WERI-Rb-1 (cell line): ENCODE results near the gene RASSF7.
A peak's percentile ranks its signal among the peaks of the same experiment; 100 is the strongest.
"Not testable (repeated sequence)": the region's sequence is repeated elsewhere in the genome, so short reads cannot be mapped to it uniquely, and the experiment has no call there.

Source experiments
- DNase-seq: peaks from one replicate; pipeline ENCODE4 v3.0.0-alpha.2; 2020
- H3K27ac ChIP-seq: fragments of 250-450 bp; sonication (Bioruptor Pico); 2 replicates; pipeline ENCODE4 v1.5.1; 2020; ENCODE audit warnings: mild to moderate bottlenecking, moderate library complexity
- H3K27me3 ChIP-seq: fragments of 250-450 bp; sonication (Bioruptor Pico); 2 replicates; pipeline ENCODE4 v1.5.1; 2021; ENCODE audit warnings: mild to moderate bottlenecking, low read depth, moderate library complexity; ENCODE audit not compliant: insufficient read depth, severe bottlenecking
- H3K36me3 ChIP-seq: fragments of 250-450 bp; sonication (Bioruptor Pico); 2 replicates; pipeline ENCODE4 v1.5.1; 2020; ENCODE audit warnings: mild to moderate bottlenecking, moderate library complexity
- H3K4me3 ChIP-seq: 2 replicates; pipeline ENCODE4 v1.5.1; 2011; ENCODE audit warnings: low read depth, mild to moderate bottlenecking, control low read depth, low read length
- H3K9me3 ChIP-seq: fragments of 250-450 bp; sonication (Bioruptor Pico); 2 replicates; pipeline ENCODE4 v1.5.1; 2021; ENCODE audit warnings: mild to moderate bottlenecking, moderate library complexity; ENCODE audit not compliant: severe bottlenecking
- CTCF ChIP-seq: IDR thresholded peaks from 2 replicates; pipeline ENCODE4 v1.5.1; 2011; ENCODE audit warnings: low read depth, mild to moderate bottlenecking, control low read depth, inconsistent platforms, low read length

Gene RASSF7

DNA sequence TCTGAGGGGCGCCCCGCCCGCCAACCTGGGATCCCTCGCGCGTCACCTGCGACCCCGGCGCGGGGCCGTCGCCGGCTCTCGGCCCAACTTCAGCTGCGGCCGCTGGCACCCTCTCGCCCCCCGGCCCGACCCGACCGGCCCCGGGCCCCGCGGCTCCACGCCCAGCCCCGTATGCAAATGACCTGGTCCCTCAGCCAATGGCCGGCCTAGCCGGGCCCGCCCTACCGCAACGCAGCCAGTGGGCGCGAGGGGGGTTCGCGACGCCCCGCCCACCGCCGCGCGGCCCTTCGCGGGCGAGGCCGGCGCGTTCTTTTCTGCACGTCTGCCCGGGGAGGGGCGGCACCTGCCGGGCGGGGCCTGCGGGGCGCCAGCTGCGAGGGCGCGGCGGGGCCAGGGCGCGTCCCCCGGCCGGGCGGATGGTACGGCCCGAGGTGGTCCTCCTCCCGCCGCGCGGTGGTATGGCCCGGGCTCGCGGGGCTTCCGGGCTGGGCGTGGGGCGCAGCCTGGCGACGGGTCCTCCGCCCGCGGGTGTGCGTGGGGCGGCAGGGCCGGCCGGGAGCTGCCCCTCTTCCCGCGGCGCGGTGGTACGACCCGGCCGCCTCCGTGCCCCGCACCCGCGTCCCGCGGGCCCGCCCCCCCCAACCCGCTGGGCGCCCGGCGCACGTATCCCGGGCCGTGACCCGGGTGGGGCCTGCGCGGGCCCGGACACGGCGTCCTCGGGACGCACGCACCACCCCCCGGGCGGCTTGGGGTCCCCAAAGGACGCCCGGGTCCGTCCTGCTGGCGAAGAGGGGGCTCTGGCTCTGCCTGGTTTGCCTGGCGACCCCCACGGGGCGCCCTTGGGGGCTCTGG lies 7.8 kb downstream of the RASSF7 start:
- no peaks in the 10 kb centered on the region for H3K27me3 ChIP-seq
- no peaks in the 10 kb centered on the region for H3K9me3 ChIP-seq
- DNase-seq = peak; percentile 95
- peak overlapping the region; percentile 81 for H3K27ac ChIP-seq
- no peaks in the 10 kb centered on the region; the same call in 1 of the 2 replicates for H3K36me3 ChIP-seq
- H3K4me3 ChIP-seq = peak overlapping the region; percentile 71
- no peak for TF ChIP-seq CTCF

- TF ChIP-seq CTCF = no peak
- Histone ChIP-seq H3K36me3 (no peaks in the 10 kb centered on the region; the same call in 1 of the 2 replicates), H3K9me3 (no peaks in the 10 kb centered on the region), H3K27ac (peak overlapping the region; percentile 81), H3K27me3 (no peaks in the 10 kb centered on the region), H3K4me3 (peak overlapping the region; percentile 53)
- no peak for DNase-seq
These were observed 8.6 kb downstream of the RASSF7 start for GRCh38 chr11:569158-569885.

DNA sequence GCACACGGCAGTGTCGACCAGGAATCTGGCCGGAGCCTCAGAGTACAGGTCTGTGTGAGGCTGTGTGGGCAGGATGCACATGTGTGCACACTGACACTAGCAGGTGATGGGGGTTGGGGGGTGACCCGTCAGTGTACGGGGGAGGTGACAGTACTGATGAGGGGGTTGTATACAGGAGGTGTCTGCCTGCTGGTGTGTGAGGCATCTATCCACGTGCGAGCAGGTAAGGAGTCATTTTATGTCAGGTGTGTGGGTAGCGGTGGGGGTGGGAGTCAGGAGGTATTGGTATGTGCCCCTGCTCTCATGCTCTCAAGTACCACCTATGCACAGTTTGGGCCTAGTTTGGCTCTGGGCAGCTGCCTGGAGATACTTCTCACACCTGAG lies 11.0 kb downstream of the RASSF7 start:
- TF ChIP-seq CTCF = no peak
- Histone ChIP-seq H3K36me3 (no peaks in the 10 kb centered on the region; the same call in 1 of the 2 replicates), H3K27ac (no peak overlapping the region), H3K9me3 (no peaks in the 10 kb centered on the region), H3K4me3 (no peak overlapping the region), H3K27me3 (no peaks in the 10 kb centered on the region)
- DNase-seq = no peak

DNA sequence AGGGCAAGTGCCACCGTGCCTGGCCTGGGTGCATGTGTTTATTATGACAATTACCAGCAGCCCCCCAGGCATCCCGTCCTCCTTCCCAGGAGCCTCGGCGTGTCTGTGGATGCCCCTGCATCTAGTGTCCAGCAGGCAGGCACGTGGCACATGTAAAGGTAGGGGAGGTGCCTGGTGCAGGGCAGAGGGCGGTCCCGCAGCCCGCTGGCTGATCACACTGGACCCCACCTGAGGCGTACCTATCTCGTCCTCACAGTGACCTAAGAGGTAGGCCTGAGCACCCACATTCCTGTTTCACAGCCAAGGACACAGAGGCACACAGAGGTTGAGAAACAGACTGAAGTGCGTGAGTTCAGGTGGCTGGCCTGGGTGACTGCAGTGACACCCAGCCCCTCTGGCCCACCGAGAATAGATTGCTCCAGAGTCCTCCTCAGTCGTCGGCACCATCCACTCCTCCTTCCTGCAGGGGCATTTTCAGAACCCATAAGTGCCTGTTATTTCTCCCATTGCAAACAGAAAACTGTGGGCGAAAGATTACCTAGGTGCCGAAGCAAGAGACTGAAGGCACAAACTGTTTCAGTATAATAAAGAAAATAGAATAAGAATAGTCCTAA lies 12.5 kb downstream of the RASSF7 start:
- no peak overlapping the region for H3K4me3 ChIP-seq
- peaks cover 15% of the 10 kb centered on the region for H3K36me3 ChIP-seq
- no peak for DNase-seq
- no peak overlapping the region for H3K27ac ChIP-seq
- no peaks in the 10 kb centered on the region for H3K27me3 ChIP-seq
- H3K9me3 ChIP-seq = no peaks in the 10 kb centered on the region
- no peak for TF ChIP-seq CTCF

- H3K4me3 ChIP-seq = peak overlapping the region; percentile 76
- H3K27ac ChIP-seq = peak overlapping the region; percentile 34; the same call in 1 of the 2 replicates
- peaks cover 18% of the 10 kb centered on the region for H3K36me3 ChIP-seq
- not testable (repeated sequence) for DNase-seq, H3K27me3 ChIP-seq, H3K9me3 ChIP-seq
These were observed 13.3 kb downstream of the RASSF7 start for GRCh38 chr11:574031-574570.
